GM18520 (cell line): ENCODE measurements around the gene SNURF.
"Not testable (repeated sequence)": the region's sequence is repeated elsewhere in the genome, so short reads cannot be mapped to it uniquely, and the experiment has no call there.

Experiments
- ATAC-seq: cut with Tn5 transposase; IDR thresholded peaks from one replicate; pipeline ENCODE4 v1.9.1; 2021; ENCODE audit not compliant: unreplicated experiment

The SNURF gene

DNA sequence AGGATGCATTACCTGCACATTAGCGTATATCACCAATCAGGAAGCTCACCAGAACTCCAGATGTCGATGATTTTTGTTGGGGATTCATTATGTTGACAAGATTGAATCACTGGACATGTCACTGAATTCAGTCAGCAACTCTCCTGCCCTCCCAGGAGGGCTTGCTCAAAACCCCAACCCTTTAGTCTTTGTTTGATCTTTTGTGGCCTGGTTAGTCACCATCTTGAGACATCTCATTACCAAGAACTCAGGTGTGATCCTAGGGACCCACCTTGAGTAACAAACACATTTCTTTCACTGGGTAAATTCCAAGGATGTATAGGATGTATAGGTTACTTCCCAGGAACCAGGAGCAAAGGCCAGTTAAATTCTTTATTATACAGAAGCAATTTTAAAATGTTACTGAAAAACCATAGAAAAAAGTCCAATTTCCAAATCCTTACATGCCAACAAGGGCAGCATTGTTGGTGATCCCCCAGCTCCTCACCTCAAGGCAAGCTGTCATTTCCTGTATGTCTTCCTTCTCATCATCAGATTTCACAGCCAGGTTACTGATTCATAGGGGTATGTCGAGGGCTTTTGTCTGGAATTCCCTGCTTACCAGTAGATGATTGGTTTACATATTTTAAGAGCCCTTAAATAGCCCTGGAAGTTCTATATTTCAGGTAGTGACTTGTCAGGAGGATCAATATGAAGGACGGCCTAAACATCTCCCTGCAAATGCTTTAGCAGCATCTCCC is 11.7 kb downstream of the SNURF start:
- ATAC-seq: no peak

DNA sequence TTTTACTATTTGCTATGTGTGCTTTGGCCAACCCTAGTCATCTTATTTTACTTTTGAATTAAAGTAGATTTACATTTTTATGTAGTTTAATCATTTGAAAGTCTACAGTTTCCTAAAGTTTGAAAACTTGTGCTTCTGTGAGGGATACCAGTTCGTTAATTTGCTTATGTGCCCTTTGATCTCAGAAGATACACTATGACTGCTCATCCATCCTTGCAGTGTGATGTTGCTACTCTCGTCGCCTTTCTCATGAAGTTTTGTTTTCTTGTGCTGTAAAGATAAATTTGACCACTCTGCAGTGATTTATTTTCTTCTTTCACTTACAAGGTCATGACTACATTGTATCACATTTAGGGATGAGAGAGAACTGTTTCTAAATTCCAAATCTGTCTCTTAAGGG is 16.3 kb downstream of the SNURF start:
- no peak for ATAC-seq

DNA sequence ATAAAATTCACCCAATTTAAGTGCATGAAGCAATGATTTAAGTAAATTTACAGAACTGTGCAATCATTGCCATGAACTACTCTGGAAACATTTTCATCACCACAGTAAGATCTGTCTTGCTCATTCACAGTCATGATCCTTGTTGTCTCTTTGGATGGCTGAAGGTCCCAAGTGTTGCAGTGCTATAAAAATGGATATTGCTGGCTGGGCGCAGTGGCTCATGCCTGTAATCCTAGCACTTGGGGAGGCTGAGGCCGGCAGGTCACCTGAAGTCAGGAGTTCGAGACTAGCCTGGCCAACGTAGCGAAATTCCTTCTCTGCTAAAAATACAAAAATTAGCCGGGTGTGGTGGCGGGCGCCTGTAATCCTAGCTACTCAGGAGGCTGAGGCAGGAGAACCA is 17.0 kb downstream of the SNURF start:
- no peak for ATAC-seq

- ATAC-seq: not testable (repeated sequence)
These were observed 17.9 kb downstream of the SNURF start for GRCh38 chr15:24972707-24973106.

DNA sequence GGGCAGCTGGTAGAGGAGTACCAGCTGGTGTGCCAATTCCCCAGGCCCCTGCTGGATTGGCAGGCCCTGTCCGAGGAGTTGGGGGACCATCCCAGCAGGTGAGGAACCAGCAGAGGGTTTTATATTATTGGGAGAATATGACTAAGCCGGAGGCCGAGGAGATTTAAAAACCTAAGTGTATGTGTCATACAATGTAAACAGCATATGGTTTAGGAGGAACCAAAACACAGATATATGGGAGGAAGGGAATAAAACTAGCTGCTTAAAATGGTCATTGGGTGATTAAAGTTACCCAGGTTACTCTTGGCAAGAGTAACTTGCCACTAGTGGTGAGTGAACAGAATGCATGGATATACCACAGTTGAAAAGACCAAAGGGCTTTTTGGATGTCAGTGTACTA is 22.1 kb downstream of the SNURF start:
- no peak for ATAC-seq

DNA sequence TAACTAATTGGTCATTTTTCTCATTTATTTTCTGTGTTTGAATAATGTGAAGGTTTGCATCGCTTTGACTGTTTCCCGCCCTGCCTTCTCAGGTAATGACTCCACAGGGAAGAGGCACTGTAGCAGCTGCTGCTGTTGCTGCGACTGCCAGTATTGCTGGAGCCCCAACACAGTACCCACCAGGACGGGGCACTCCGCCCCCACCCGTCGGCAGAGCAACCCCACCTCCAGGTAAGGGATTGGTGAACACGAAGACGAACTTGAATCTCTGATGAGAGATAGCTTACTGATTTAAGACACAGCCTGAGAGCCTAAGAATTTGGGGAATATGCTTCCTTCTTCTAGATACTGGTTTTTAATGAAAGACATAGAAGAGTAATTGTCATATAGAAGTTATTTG is 22.9 kb downstream of the SNURF start:
- no peak for ATAC-seq

DNA sequence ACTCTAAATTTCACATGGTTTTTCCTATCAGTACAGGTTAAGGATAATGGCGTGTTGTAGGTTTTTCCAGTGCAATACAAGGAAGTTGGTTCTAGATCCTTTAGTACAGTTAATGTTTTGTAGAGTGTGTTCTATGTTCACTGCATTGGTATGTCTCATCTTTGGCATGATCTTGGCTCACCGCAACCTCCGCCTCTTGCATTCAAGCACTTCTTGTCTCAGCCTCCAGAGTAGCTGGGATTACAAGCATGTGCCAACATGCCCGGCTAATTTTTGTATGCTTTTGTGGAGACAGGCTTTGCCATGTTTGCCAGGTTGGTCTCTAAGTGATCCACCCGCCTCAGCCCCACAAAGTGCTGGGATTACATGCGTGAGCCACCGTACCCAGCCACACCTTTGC is 30.4 kb downstream of the SNURF start:
- no peak for ATAC-seq

- ATAC-seq: no peak
These were observed 31.9 kb downstream of the SNURF start for GRCh38 chr15:24986653-24987052.
